ENCODE results near the gene FAM110D.

DNA sequence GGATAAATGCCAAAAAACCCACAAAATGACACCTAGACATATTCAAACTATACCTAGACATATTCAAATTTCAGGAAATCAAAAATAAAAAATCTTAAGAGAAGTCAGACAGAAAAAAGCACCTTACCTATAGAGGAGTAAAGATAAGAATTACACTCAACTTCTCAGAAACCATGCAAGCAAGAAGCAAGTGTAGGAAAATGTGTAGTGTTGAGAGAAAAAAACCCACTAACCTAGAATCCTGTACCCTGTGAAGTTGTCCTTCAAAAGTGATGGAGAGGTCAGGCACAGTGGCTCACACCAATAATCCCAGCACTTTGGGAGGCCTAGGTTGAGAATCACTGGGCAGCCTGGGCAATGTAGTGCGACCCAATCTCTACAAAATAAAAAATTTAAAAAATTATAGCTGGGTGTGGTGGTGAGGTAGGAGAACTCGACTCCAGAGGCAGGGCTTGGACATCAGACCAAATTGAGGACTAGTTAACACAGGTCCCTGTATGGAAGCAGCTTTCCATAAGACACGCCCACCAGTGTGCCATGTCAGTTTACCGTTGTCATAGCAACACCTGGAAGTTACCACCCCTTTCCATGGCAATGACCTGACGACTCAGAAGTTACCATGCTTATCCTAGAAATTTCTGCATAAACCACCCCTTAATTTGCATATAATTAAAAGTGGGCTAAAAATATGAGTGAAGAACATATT, 26.6 kb upstream of the FAM110D start:
- TF ChIP-seq CTCF (IDR thresholded peaks at IDR 0.05) (no peak), MAX (IDR thresholded peaks at IDR 0.05; ENCODE audit: low read depth) (no peak), MEF2A (IDR thresholded peaks at IDR 0.05; ENCODE audit: borderline replicate concordance, low read depth) (no peak), POLR2AphosphoS5 (IDR thresholded peaks at IDR 0.05; ENCODE audit: low read depth, low read length) (no peak), EP300 (IDR thresholded peaks at IDR 0.05; ENCODE audit: borderline replicate concordance in 1 of 2, low read depth in 1 of 2, low read length in 1 of 2) (no peak), RAD21 (IDR thresholded peaks at IDR 0.05; ENCODE audit: low read length) (no peak), JUND (IDR thresholded peaks at IDR 0.05) (no peak), YY1 (IDR thresholded peaks at IDR 0.05; ENCODE audit: low read depth) (no peak)
- TF ChIP-seq, protein P1, sequence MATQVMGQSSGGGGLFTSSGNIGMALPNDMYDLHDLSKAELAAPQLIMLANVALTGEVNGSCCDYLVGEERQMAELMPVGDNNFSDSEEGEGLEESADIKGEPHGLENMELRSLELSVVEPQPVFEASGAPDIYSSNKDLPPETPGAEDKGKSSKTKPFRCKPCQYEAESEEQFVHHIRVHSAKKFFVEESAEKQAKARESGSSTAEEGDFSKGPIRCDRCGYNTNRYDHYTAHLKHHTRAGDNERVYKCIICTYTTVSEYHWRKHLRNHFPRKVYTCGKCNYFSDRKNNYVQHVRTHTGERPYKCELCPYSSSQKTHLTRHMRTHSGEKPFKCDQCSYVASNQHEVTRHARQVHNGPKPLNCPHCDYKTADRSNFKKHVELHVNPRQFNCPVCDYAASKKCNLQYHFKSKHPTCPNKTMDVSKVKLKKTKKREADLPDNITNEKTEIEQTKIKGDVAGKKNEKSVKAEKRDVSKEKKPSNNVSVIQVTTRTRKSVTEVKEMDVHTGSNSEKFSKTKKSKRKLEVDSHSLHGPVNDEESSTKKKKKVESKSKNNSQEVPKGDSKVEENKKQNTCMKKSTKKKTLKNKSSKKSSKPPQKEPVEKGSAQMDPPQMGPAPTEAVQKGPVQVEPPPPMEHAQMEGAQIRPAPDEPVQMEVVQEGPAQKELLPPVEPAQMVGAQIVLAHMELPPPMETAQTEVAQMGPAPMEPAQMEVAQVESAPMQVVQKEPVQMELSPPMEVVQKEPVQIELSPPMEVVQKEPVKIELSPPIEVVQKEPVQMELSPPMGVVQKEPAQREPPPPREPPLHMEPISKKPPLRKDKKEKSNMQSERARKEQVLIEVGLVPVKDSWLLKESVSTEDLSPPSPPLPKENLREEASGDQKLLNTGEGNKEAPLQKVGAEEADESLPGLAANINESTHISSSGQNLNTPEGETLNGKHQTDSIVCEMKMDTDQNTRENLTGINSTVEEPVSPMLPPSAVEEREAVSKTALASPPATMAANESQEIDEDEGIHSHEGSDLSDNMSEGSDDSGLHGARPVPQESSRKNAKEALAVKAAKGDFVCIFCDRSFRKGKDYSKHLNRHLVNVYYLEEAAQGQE (IDR thresholded peaks at IDR 0.05; ENCODE audit: low read depth, low read length), result no peak
